GM21717 (cell line): ENCODE data around the gene STN1.

ENCODE experiments used
- ATAC-seq: cut with Tn5 transposase; IDR thresholded peaks from one replicate; pipeline ENCODE4 v1.9.1; 2021; ENCODE audit warnings: mild to moderate bottlenecking, moderate library complexity; ENCODE audit not compliant: unreplicated experiment

Gene STN1

GRCh38 chr10:103929381-103929921, 11.5 kb upstream of the STN1 start:
- no peak for ATAC-seq

GRCh38 chr10:103928784-103929183, 10.8 kb upstream of the STN1 start:
- no peak for ATAC-seq

GRCh38 chr10:103926722-103927319, 8.8 kb upstream of the STN1 start:
- no peak for ATAC-seq

- no peak for ATAC-seq
These were observed 7.6 kb upstream of the STN1 start for GRCh38 chr10:103925591-103925990.

DNA sequence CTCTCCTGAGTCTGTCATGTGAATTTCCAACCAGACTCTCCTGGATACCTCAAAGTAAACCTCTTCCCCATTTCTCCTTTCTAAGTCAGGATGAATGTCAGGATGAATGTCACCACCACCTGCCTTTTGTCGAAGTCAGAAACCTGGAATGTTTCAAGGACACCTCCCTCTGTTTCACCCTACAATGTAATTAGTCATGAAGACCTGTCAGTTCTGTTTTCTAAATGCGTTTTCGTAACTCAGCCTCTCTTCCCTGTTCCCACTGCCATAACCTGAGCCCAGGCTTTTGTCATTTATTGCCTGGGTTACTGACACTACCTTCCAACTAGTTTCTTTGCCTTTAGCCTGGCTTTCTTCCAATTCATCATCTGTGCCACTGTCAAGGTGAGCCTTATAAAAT, 5.5 kb upstream of the STN1 start:
- no peak for ATAC-seq

DNA sequence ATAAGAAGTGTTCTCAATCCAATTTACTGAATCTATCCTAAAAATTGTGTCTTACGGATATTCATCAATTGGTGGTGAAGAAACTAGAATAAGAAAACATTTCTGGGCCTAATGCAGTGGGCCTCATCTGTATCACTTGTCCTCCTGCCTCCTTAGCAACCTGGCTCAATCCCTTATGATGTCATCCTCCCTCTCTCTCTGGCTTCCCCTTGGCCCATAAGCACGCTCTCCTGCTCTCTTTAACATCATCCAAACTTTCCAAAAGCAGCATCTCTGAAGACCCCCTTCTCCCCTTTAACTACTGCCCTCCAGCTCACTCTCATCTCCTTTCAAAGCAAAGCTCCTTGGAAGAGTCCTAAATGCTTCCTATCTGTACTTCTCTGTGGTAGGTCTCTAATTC, 4.7 kb upstream of the STN1 start:
- ATAC-seq: no peak

DNA sequence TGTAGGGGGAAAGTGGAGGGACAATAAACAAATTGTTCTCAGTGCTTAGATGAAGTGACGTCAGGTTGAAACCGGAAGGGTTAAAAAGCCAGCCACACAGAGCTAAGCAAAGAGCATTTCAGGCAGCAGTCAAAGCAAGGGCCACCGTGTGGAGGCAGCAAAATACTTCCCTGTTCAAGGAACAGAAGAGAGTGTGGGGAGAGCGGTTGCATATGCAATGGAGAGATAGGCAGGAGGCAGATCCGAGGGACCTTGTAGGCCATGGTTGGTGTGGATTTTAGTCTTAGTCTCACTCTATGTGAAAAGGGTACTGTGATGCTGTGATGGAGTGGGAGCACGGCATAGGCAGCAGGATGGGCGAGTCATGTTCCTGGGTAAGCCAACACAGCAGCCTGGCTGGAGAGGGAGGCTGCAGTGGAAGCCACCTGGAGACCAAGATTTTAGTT, 3.8 kb upstream of the STN1 start:
- no peak for ATAC-seq

- no peak for ATAC-seq
These were observed 3.3 kb upstream of the STN1 start for GRCh38 chr10:103921248-103921647.

DNA sequence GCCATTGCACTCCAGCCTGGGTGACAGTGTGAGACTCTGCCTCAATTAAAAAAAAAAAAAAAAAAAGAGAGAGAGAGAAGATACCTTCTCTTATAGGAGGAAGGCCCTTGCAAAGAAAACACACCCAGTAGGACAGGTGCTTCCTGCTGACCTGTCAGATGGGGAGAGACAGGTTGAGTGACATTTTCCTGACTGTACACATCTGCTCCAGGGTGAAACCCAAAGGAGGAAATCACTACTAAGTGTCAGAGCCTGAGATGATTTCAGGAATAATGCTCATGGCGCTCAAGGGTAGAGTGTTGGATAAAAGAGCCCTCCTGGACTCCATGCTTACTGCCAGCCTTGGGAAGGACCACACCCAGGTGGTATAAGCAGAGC, 1.7 kb upstream of the STN1 start:
- ATAC-seq: no peak

DNA sequence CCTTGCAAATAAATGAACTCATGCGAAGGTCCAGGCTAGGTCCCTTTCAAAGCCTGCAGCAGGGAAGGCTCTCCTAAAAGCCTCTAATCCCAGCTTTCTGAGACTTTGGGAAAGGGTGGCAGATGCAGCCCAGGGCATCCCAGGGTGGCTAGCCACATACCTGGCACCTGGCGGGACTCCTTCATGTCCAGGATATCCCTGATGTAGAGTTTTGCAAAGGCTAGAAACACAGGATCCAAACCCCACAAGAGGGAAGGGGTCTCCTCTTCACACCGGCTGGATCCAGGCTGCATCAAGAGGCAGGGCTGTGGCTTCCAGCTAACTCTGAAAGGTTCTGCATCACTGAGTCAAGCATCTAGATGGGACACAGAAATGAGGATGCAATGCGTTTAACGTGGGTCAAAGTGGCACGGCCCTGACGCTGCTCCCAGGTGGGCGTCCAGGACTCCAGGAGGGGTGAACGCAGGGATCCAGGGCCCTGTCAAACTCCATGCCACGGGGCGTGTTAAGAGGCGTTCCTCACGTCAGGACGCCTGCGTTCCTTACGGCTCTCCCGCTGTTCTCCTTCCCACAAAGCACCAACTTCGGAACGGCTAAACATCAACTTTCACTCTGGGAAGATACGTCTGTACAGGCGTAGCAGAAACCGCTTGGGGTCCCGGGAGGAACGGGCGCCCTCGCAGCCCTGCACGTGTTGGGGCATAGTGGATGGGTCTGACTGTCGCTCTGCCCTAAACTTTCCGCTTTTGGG, 507 bp downstream of the STN1 start:
- peak; percentile 12 for ATAC-seq

- ATAC-seq: no peak
These were observed 1.1 kb downstream of the STN1 start for GRCh38 chr10:103916876-103917275.

DNA sequence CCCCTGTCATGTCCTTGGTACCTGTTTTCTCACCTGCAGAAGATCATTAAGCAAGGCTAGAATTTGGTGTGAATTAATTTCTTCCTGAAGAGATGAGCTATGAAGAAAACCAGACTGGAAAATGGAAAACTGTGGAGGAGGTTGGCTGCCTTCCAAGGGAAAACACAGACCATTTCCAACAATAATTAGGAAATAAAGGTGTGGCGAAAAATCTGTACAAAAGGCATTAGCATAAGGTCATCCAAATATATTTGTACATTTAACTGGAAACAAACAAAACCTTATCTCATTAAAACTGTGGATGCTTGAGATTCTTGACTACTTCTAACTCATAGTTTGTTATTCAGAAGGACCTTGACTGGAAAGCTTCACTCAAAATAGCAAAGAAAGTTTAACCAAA, 1.7 kb downstream of the STN1 start:
- no peak for ATAC-seq

- no peak for ATAC-seq
These were observed 2.2 kb downstream of the STN1 start for GRCh38 chr10:103915796-103916195.

DNA sequence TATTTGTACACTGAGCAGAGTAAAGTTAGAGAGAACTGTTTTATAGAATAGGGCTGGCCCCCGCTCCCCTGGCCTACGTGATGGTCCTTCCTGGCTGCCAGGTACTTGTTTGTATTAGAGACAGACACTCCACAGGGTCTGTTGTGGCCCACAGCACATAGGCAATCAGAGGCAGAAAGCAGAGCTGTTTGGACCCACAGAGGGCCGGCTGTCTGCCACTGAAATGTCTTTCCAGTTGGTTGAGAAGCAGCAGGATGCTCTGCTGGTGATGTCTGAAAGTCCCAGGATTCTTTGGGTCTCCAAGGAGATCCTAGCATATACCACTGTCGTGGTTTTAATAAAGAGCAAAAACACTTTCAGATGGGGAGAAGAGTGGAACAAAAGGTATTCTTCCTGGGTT, 5.2 kb downstream of the STN1 start:
- ATAC-seq: no peak

DNA sequence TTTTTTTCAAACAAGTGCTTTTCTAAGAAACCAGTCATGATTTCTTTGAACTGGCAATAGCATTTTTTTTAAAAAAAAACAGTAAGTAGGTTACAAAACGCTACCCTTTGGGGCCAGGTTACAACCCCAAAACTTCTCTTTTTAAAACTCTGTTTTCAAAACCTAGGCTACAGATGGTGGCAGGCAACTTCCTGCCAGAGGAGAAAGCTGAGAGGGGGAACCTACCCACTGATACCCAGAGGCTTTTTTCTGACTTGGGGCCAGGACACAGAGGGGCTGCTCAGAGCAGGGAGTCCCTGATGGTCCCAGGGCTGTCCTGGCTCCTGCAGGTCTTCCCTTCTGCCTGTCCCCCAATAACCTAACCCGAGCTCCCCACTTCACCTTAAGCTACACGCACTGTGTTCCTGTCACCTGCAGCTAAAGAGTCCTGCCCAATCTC, 6.9 kb downstream of the STN1 start:
- no peak for ATAC-seq

GRCh38 chr10:103910442-103911012, 7.5 kb downstream of the STN1 start:
- ATAC-seq: no peak

- ATAC-seq: no peak
These were observed 12.5 kb downstream of the STN1 start for GRCh38 chr10:103905441-103905840.

DNA sequence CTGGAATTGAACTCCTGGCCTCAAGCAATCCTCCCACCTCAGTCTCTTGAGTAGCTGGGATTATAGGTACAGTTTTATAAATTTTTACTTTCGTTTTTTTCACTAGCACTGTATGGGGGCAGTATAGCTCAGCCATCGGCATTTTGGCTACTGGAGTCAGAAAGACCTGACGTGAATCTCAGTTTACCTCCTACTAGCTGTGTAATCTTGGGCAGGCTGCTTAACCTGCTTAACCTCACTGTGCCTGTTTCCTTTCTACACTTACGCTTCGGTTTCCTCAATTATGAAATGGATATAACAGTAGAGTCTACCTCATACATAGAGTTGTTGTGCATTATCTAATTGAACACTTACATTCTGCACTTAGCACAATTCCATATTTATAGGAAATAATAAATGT, 16.7 kb downstream of the STN1 start:
- no peak for ATAC-seq

DNA sequence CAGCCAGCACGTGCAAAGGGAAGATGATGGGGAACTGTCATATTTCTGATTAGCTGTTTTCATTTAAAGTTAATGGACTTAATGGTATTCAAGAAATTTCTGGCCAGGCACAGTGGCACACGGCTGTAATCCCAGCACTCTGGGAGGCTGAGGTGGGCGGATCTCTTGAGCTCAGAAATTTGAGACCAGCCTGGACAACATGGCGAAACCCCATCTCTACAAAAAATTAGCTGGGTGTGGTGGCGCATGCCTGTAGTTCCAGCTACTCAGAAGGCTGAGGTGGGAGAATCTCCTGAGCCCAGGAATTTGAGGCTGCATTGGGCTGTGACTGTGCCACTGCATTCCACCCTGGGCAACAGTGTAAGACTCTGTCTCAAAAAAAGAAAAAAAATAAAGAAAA, 18.7 kb downstream of the STN1 start:
- ATAC-seq: no peak

- no peak for ATAC-seq
These were observed 20.7 kb downstream of the STN1 start for GRCh38 chr10:103897241-103897774.

- no peak for ATAC-seq
These were observed 21.8 kb downstream of the STN1 start for GRCh38 chr10:103896225-103896624.
